ENCODE results near the gene TMCO4. TPM values are rescaled to one million over a fixed set of nuclear protein-coding genes. Genes with fewer than 3 reads are reported as not detected.

The TMCO4 gene
- total RNA-seq, 1 experiment from 2014 or later, result 15.1 TPM

- H3K36me3 ChIP-seq (ENCODE audit: control insufficient read depth, insufficient read depth, low read length), result no peaks in the 10 kb centered on the region
- ChIA-PET CTCF (no interaction called here), POLR2A (no interaction called here)
- no peaks in the 10 kb centered on the region for H3K27me3 ChIP-seq (replicated peaks; ENCODE audit: control insufficient read depth, insufficient read depth, low read length)
- no peaks in the 10 kb centered on the region for H3K36me3 Mint-ChIP-seq (ENCODE audit: insufficient read depth, unreplicated experiment)
- BruUV-seq (replicated peaks), result no TSS peak
- no peaks in the 10 kb centered on the region for H3K27me3 Mint-ChIP-seq (ENCODE audit: insufficient read depth, unreplicated experiment)
- H3K4me1 Mint-ChIP-seq (ENCODE audit: low read depth, unreplicated experiment), result peaks cover 11% of the 10 kb centered on the region
- H3K27ac Mint-ChIP-seq (ENCODE audit: unreplicated experiment), result no peak overlapping the region
- H3K4me3 Mint-ChIP-seq (ENCODE audit: unreplicated experiment), result no peak overlapping the region
- H3K9me3 ChIP-seq, result no peaks in the 10 kb centered on the region
- no peak overlapping the region for H3K4me3 ChIP-seq (ENCODE audit: low read depth, low read length)
- DNase-seq, result no peak
- H3K4me1 ChIP-seq, result peaks cover 16% of the 10 kb centered on the region; the same call in 1 of the 2 replicates
- no peaks in the 10 kb centered on the region for H3K9me3 Mint-ChIP-seq (ENCODE audit: unreplicated experiment)
- TF ChIP-seq CTCF (IDR thresholded peaks at IDR 0.05; ENCODE audit: insufficient read depth in 1 of 2, low read depth in 1 of 2, low read length in 1 of 2, severe bottlenecking in 1 of 2, unreplicated experiment in 1 of 2), result no peak
- intact Hi-C loops (cut with micrococcal nuclease; ENCODE audit: unreplicated experiment), result no loop called here
Observed at GRCh38 chr1:19734472-19734999, 65.2 kb downstream of the TMCO4 start.

- H3K9me3 Mint-ChIP-seq (ENCODE audit: unreplicated experiment), result no peaks in the 10 kb centered on the region
- H3K4me3 Mint-ChIP-seq (ENCODE audit: unreplicated experiment), result no peak overlapping the region
- POLR2A ChIA-PET, result no interaction called here
- no peak for TF ChIP-seq CTCF (IDR thresholded peaks at IDR 0.05; ENCODE audit: insufficient read depth in 1 of 2, low read depth in 1 of 2, low read length in 1 of 2, severe bottlenecking in 1 of 2, unreplicated experiment in 1 of 2)
- peaks cover 11% of the 10 kb centered on the region for H3K4me1 Mint-ChIP-seq (ENCODE audit: low read depth, unreplicated experiment)
- Histone ChIP-seq H3K4me1 (peaks cover 16% of the 10 kb centered on the region; the same call in 1 of the 2 replicates), H3K36me3 (ENCODE audit: control insufficient read depth, insufficient read depth, low read length) (no peaks in the 10 kb centered on the region), H3K4me3 (ENCODE audit: low read depth, low read length) (no peak overlapping the region), H3K27me3 (replicated peaks; ENCODE audit: control insufficient read depth, insufficient read depth, low read length) (no peaks in the 10 kb centered on the region), H3K9me3 (no peaks in the 10 kb centered on the region)
- no TSS peak for BruUV-seq (replicated peaks)
- no peak overlapping the region for H3K27ac Mint-ChIP-seq (ENCODE audit: unreplicated experiment)
- CTCF ChIA-PET, result no interaction called here
- no peaks in the 10 kb centered on the region for H3K36me3 Mint-ChIP-seq (ENCODE audit: insufficient read depth, unreplicated experiment)
- intact Hi-C loops (cut with micrococcal nuclease; ENCODE audit: unreplicated experiment), result no loop called here
- no peaks in the 10 kb centered on the region for H3K27me3 Mint-ChIP-seq (ENCODE audit: insufficient read depth, unreplicated experiment)
- no peak for DNase-seq
Observed at GRCh38 chr1:19734056-19734455, 65.7 kb downstream of the TMCO4 start.

- Histone ChIP-seq H3K4me1 (peaks cover 14% of the 10 kb centered on the region; the same call in 1 of the 2 replicates), H3K36me3 (ENCODE audit: control insufficient read depth, insufficient read depth, low read length) (no peaks in the 10 kb centered on the region), H3K4me3 (ENCODE audit: low read depth, low read length) (no peak overlapping the region), H3K27me3 (replicated peaks; ENCODE audit: control insufficient read depth, insufficient read depth, low read length) (no peaks in the 10 kb centered on the region), H3K9me3 (no peaks in the 10 kb centered on the region)
- Mint-ChIP-seq H3K4me3 (ENCODE audit: unreplicated experiment) (no peak overlapping the region), H3K36me3 (ENCODE audit: insufficient read depth, unreplicated experiment) (no peaks in the 10 kb centered on the region), H3K27me3 (ENCODE audit: insufficient read depth, unreplicated experiment) (no peaks in the 10 kb centered on the region), H3K4me1 (ENCODE audit: low read depth, unreplicated experiment) (peaks cover 11% of the 10 kb centered on the region), H3K9me3 (ENCODE audit: unreplicated experiment) (no peaks in the 10 kb centered on the region), H3K27ac (ENCODE audit: unreplicated experiment) (no peak overlapping the region)
- no peak for TF ChIP-seq CTCF (IDR thresholded peaks at IDR 0.05; ENCODE audit: insufficient read depth in 1 of 2, low read depth in 1 of 2, low read length in 1 of 2, severe bottlenecking in 1 of 2, unreplicated experiment in 1 of 2)
- BruUV-seq (replicated peaks), result no TSS peak
- DNase-seq, result no peak
- ChIA-PET CTCF (no interaction called here), POLR2A (no interaction called here)
- intact Hi-C loops (cut with micrococcal nuclease; ENCODE audit: unreplicated experiment), result no loop called here
Observed at GRCh38 chr1:19733615-19734014, 66.1 kb downstream of the TMCO4 start.
